SU-DHL-6 (cell line): ENCODE results near the gene PLPP1.

ENCODE experiments used
- H2AFZ ChIP-seq: fragments of 200-600 bp; sonication (generic); 2 replicates; pipeline ENCODE4 v1.6.1; 2014; ENCODE audit warnings: low read depth, mild to moderate bottlenecking, moderate library complexity, mixed read lengths, antibody characterized with exemption, low read length; ENCODE audit not compliant: severe bottlenecking
- H3F3A ChIP-seq: fragments of 200-600 bp; shearing (Covaris generic); 2 replicates; pipeline ENCODE4 v1.6.0; 2016; ENCODE audit warnings: antibody characterized with exemption, mild to moderate bottlenecking; ENCODE audit not compliant: insufficient read depth
- H3K27ac ChIP-seq: fragments of 200-600 bp; sonication (generic); 2 replicates; pipeline ENCODE4 v1.5.1; 2016; ENCODE audit warnings: low read depth, mild to moderate bottlenecking, low read length, moderate library complexity, mixed read lengths
- H3K27me3 ChIP-seq: fragments of 200-600 bp; sonication (generic), shearing (Covaris generic); 2 replicates; pipeline ENCODE4 v1.6.0; 2014; ENCODE audit warnings: mild to moderate bottlenecking, low read length
- H3K36me3 ChIP-seq: fragments of 200-600 bp; sonication (generic); 2 replicates; pipeline ENCODE4 v1.6.1; 2014; ENCODE audit warnings: mild to moderate bottlenecking, low read length, mixed read lengths
- H3K4me2 ChIP-seq: fragments of 300-600, 200-600 bp; shearing (Covaris generic), sonication (generic); 2 replicates; pipeline ENCODE4 v1.6.0; 2014; ENCODE audit warnings: low read length, low read depth, mild to moderate bottlenecking; ENCODE audit not compliant: poor library complexity, severe bottlenecking
- H3K4me3 ChIP-seq: fragments of 200-600 bp; sonication (generic); 2 replicates; pipeline ENCODE4 v1.5.1; 2014; ENCODE audit warnings: antibody characterized with exemption, low read length, mild to moderate bottlenecking, mixed read lengths; ENCODE audit not compliant: insufficient read depth, poor library complexity, severe bottlenecking
- H3K79me2 ChIP-seq: fragments of 200-600 bp; sonication (generic); 2 replicates; pipeline ENCODE4 v1.6.1; 2014; ENCODE audit warnings: mild to moderate bottlenecking, low read length, moderate library complexity; ENCODE audit not compliant: insufficient read depth
- H3K9ac ChIP-seq: fragments of 200-600 bp; sonication (generic); 2 replicates; pipeline ENCODE4 v1.7.0; 2014; ENCODE audit warnings: mild to moderate bottlenecking, low read length
- H3K9me2 ChIP-seq: fragments of 200-600 bp; sonication (generic); replicated peaks from 2 replicates; pipeline ENCODE4 v1.6.1; 2014; ENCODE audit warnings: low read length; ENCODE audit not compliant: insufficient read depth
- H3K9me3 ChIP-seq: fragments of 200-600 bp; sonication (generic); 2 replicates; pipeline ENCODE4 v1.6.1; 2014; ENCODE audit warnings: low read length, mixed read lengths; ENCODE audit not compliant: insufficient read depth
- H4K20me1 ChIP-seq: fragments of 200-600 bp; sonication (generic); 2 replicates; pipeline ENCODE4 v1.6.1; 2014; ENCODE audit warnings: low read depth, mild to moderate bottlenecking, antibody characterized with exemption, low read length, moderate library complexity, mixed read lengths
- CTCF ChIP-seq: fragments of 200-600 bp; sonication (generic); IDR thresholded peaks from one replicate; pipeline ENCODE4 v1.5.1; 2017; ENCODE audit warnings: antibody characterized with exemption, mild to moderate bottlenecking, low read length, moderate library complexity; ENCODE audit not compliant: insufficient read depth, poor library complexity, severe bottlenecking
- EZH2phosphoT487 ChIP-seq: fragments of 200-600 bp; sonication (generic), shearing (Covaris generic); conservative IDR thresholded peaks from 2 replicates; pipeline ENCODE4 v1.6.1; 2018; ENCODE audit warnings: mild to moderate bottlenecking, antibody characterized with exemption, low read length, moderate library complexity, mixed read lengths

PLPP1 gene

GRCh38 chr5:55450050-55450765 is 84.6 kb downstream of the PLPP1 start:
- Histone ChIP-seq H3K4me2 (no peak overlapping the region), H3K79me2 (no peaks in the 10 kb centered on the region), H3K9ac (no peak overlapping the region), H3K9me2 (no peaks in the 10 kb centered on the region), H4K20me1 (no peaks in the 10 kb centered on the region), H3K9me3 (no peaks in the 10 kb centered on the region), H3F3A (no peaks in the 10 kb centered on the region; the same call in 1 of the 2 replicates), H3K36me3 (no peaks in the 10 kb centered on the region; the same call in 1 of the 2 replicates), H3K4me3 (no peak overlapping the region), H3K27ac (no peak overlapping the region), H2AFZ (no peak overlapping the region), H3K27me3 (no peaks in the 10 kb centered on the region)
- TF ChIP-seq EZH2phosphoT487 (no peak), CTCF (no peak)

- Histone ChIP-seq H4K20me1 (no peaks in the 10 kb centered on the region), H3K79me2 (no peaks in the 10 kb centered on the region), H3K27ac (no peak overlapping the region), H3K4me2 (no peak overlapping the region), H3K9ac (no peak overlapping the region), H2AFZ (no peak overlapping the region), H3F3A (peaks cover 4% of the 10 kb centered on the region; the same call in 1 of the 2 replicates), H3K36me3 (no peaks in the 10 kb centered on the region), H3K4me3 (no peak overlapping the region), H3K9me2 (no peaks in the 10 kb centered on the region), H3K9me3 (no peaks in the 10 kb centered on the region), H3K27me3 (no peaks in the 10 kb centered on the region)
- no peak for TF ChIP-seq CTCF
- no peak for TF ChIP-seq EZH2phosphoT487
These were observed 88.0 kb downstream of the PLPP1 start for GRCh38 chr5:55446640-55447351.

GRCh38 chr5:55445791-55446190 is 89.0 kb downstream of the PLPP1 start:
- Histone ChIP-seq H3K36me3 (no peaks in the 10 kb centered on the region), H3K9me3 (no peaks in the 10 kb centered on the region), H3K27ac (no peak overlapping the region), H3K9me2 (no peaks in the 10 kb centered on the region), H3K27me3 (no peaks in the 10 kb centered on the region), H3K4me2 (no peak overlapping the region), H3F3A (peaks cover 12% of the 10 kb centered on the region; the same call in 1 of the 2 replicates), H4K20me1 (no peaks in the 10 kb centered on the region), H3K79me2 (no peaks in the 10 kb centered on the region), H2AFZ (no peak overlapping the region), H3K9ac (no peak overlapping the region), H3K4me3 (no peak overlapping the region)
- TF ChIP-seq EZH2phosphoT487: no peak

GRCh38 chr5:55441954-55442353 is 92.8 kb downstream of the PLPP1 start:
- Histone ChIP-seq H3K27me3 (no peaks in the 10 kb centered on the region), H3K36me3 (no peaks in the 10 kb centered on the region), H3K79me2 (no peaks in the 10 kb centered on the region), H2AFZ (no peak overlapping the region), H3K9ac (no peak overlapping the region), H3K4me3 (no peak overlapping the region), H3K9me2 (no peaks in the 10 kb centered on the region), H4K20me1 (no peaks in the 10 kb centered on the region), H3F3A (peaks cover 24% of the 10 kb centered on the region), H3K27ac (peak overlapping the region; percentile 80; the same call in 1 of the 2 replicates), H3K9me3 (no peaks in the 10 kb centered on the region), H3K4me2 (no peak overlapping the region)
- TF ChIP-seq CTCF: no peak
- TF ChIP-seq EZH2phosphoT487: no peak
